GM23338 (cell line): Measurements from ENCODE around the gene ALG14. TPM values are rescaled to one million over a fixed set of nuclear protein-coding genes. Genes with fewer than 3 reads are reported as not detected.
A peak's percentile ranks its signal among the peaks of the same experiment; 100 is the strongest.

ENCODE experiments used
- ATAC-seq: fragments of 200-7000 bp; cut with Tn5 transposase; 3 replicates; pipeline ENCODE4 v1.9.1; 2020
- DNase-seq: peaks from one replicate; pipeline ENCODE4 v3.0.0-alpha.2; 2015; ENCODE audit warnings: low spot score
- H2AFZ ChIP-seq: fragments of 200-600 bp; sonication (generic); 2 replicates; pipeline ENCODE4 v1.8.0; 2016; ENCODE audit warnings: antibody characterized with exemption, mild to moderate bottlenecking, moderate library complexity
- H3F3A ChIP-seq: fragments of 200-600 bp; sonication (generic); replicated peaks from 2 replicates; pipeline ENCODE4 v1.8.0; 2017; ENCODE audit warnings: antibody characterized with exemption, mixed run types, low read depth
- H3K27ac ChIP-seq: fragments of 200-600 bp; sonication (generic); 2 replicates; pipeline ENCODE4 v1.6.1; 2016; ENCODE audit warnings: low read depth
- H3K27me3 ChIP-seq: fragments of 200-600 bp; sonication (generic); 2 replicates; pipeline ENCODE4 v1.8.0; 2016; ENCODE audit warnings: mild to moderate bottlenecking, mixed run types, moderate library complexity; ENCODE audit not compliant: insufficient read depth
- H3K36me3 ChIP-seq: fragments of 200-600 bp; sonication (generic); 2 replicates; pipeline ENCODE4 v1.8.0; 2016; ENCODE audit warnings: mild to moderate bottlenecking; ENCODE audit not compliant: insufficient read depth
- H3K4me1 ChIP-seq: fragments of 200-600 bp; sonication (generic); 2 replicates; pipeline ENCODE4 v1.8.0; 2016; ENCODE audit warnings: mild to moderate bottlenecking, moderate library complexity; ENCODE audit not compliant: insufficient read depth
- H3K4me2 ChIP-seq: fragments of 200-600 bp; sonication (generic); 2 replicates; pipeline ENCODE4 v1.7.1; 2017; ENCODE audit warnings: mixed run types
- H3K4me3 ChIP-seq: fragments of 200-600 bp; sonication (generic); 2 replicates; pipeline ENCODE4 v1.6.1; 2016; ENCODE audit warnings: mixed run types
- H3K79me2 ChIP-seq: fragments of 200-600 bp; sonication (generic); replicated peaks from 2 replicates; pipeline ENCODE4 v1.8.0; 2017; ENCODE audit warnings: mild to moderate bottlenecking; ENCODE audit not compliant: insufficient read depth
- H3K9me2 ChIP-seq: fragments of 200-600 bp; sonication (generic); 2 replicates; pipeline ENCODE4 v1.8.0; 2017; ENCODE audit not compliant: insufficient read depth
- H4K20me1 ChIP-seq: fragments of 200-600 bp; sonication (generic); replicated peaks from 2 replicates; pipeline ENCODE4 v1.8.0; 2017; ENCODE audit warnings: mild to moderate bottlenecking; ENCODE audit not compliant: insufficient read depth
- H3K27ac Mint-ChIP-seq: 2 replicates; pipeline ENCODE4 v1.8.0; 2020; ENCODE audit warnings: inconsistent platforms, mild to moderate bottlenecking, moderate library complexity, mixed read lengths
- H3K27me3 Mint-ChIP-seq: 3 replicates; pipeline ENCODE4 v1.8.0; 2022; ENCODE audit warnings: low read depth, mild to moderate bottlenecking, moderate library complexity, mixed read lengths, inconsistent platforms; ENCODE audit not compliant: insufficient read depth, poor library complexity
- H3K36me3 Mint-ChIP-seq: 3 replicates; pipeline ENCODE4 v1.8.0; 2021; ENCODE audit warnings: low read depth, mild to moderate bottlenecking, inconsistent platforms, moderate library complexity, mixed read lengths
- H3K4me1 Mint-ChIP-seq: 3 replicates; pipeline ENCODE4 v1.8.0; 2020; ENCODE audit warnings: mild to moderate bottlenecking, inconsistent platforms, mixed read lengths
- H3K4me3 Mint-ChIP-seq: 3 replicates; pipeline ENCODE4 v1.8.0; 2021; ENCODE audit warnings: moderate library complexity, mild to moderate bottlenecking, inconsistent platforms, mixed read lengths
- H3K9me3 Mint-ChIP-seq: 3 replicates; pipeline ENCODE4 v1.8.0; 2020; ENCODE audit warnings: moderate library complexity, mild to moderate bottlenecking, inconsistent platforms, mixed read lengths
- CREB1 ChIP-seq: fragments of 250-450 bp; sonication (Bioruptor Pico); IDR thresholded peaks from 2 replicates; pipeline ENCODE4 v1.5.0; 2020; ENCODE audit warnings: low read depth, mild to moderate bottlenecking, moderate library complexity
- EZH2 ChIP-seq: fragments of 200-600 bp; sonication (generic); IDR thresholded peaks from one replicate; pipeline ENCODE4 v1.8.0; 2017; ENCODE audit warnings: antibody characterized with exemption, mild to moderate bottlenecking, low read depth; ENCODE audit not compliant: unreplicated experiment
- EZH2phosphoT487 ChIP-seq: fragments of 200-600 bp; sonication (generic); IDR thresholded peaks from one replicate; pipeline ENCODE4 v1.8.1; 2018; ENCODE audit warnings: antibody characterized with exemption; ENCODE audit not compliant: unreplicated experiment
- JUNB ChIP-seq: IDR thresholded peaks from one replicate; pipeline ENCODE4 v1.6.1; 2016; ENCODE audit warnings: antibody characterized with exemption; ENCODE audit not compliant: unreplicated experiment
- NANOG ChIP-seq: IDR thresholded peaks from 2 replicates; pipeline ENCODE4 v1.6.1; 2016; ENCODE audit warnings: antibody characterized with exemption, borderline replicate concordance
- POLR2AphosphoS5 ChIP-seq: IDR thresholded peaks from 2 replicates; pipeline ENCODE4 v1.6.1; 2016; ENCODE audit warnings: antibody characterized with exemption, low read depth
- STAT1 ChIP-seq: IDR thresholded peaks from one replicate; pipeline ENCODE4 v1.6.1; 2016; ENCODE audit warnings: antibody characterized with exemption; ENCODE audit not compliant: unreplicated experiment
- ZNF114 ChIP-seq: fragments of 250-450 bp; sonication (Bioruptor Pico); IDR thresholded peaks from 2 replicates; pipeline ENCODE4 v1.5.0; 2020; ENCODE audit warnings: mild to moderate bottlenecking, moderate library complexity
- ZNF331 ChIP-seq: fragments of 250-450 bp; sonication (Bioruptor Pico); IDR thresholded peaks from 2 replicates; pipeline ENCODE4 v1.5.0; 2020; ENCODE audit warnings: low read depth, mild to moderate bottlenecking, moderate library complexity
- polyA plus RNA-seq: library from polyadenylated mRNA; unstranded; fragments of >200 nt; fragmentation: Nextera tagmentation; extraction: Ambion mirVana; gene quantifications from 2 replicates; pipeline ENCODE4 v1.2.1, GENCODE V29; 2016
- total RNA-seq: library from RNA; depleted of rRNA; stranded (reverse); fragments of >200 nt; shearing (Covaris generic); gene quantifications from 2 replicates; pipeline ENCODE4 v1.2.3, GENCODE V29; 2014
- TF ChIP-seq, protein P1 (sequence below): IDR thresholded peaks from one replicate; pipeline ENCODE4 v1.6.1; 2018; ENCODE audit warnings: antibody characterized with exemption; ENCODE audit not compliant: unreplicated experiment
- TF ChIP-seq, protein P2 (sequence below): IDR thresholded peaks from 2 replicates; pipeline ENCODE4 v1.6.1; 2016; ENCODE audit warnings: antibody characterized with exemption
- TF ChIP-seq, protein P3 (sequence below), 2 experiments: fragments of 200-600 bp in 1 of 2; sonication (generic) in 1 of 2; conservative IDR thresholded peaks; 2 replicates each; pipeline versions ENCODE4 v1.5.1 to v1.6.1; 2016 to 2017; ENCODE audit warnings: antibody characterized with exemption in 2 of 2, low read depth in 2 of 2, mild to moderate bottlenecking in 2 of 2, moderate library complexity in 1 of 2
- TF ChIP-seq, protein P4 (sequence below): fragments of 250-450 bp; sonication (Bioruptor Pico); IDR thresholded peaks from 2 replicates; pipeline ENCODE4 v1.5.0; 2020; ENCODE audit warnings: mild to moderate bottlenecking, moderate library complexity

ALG14 gene
- total and polyA plus RNA-seq, 2 experiments from 2014 or later, result 0.42 to 2.8 TPM

DNA sequence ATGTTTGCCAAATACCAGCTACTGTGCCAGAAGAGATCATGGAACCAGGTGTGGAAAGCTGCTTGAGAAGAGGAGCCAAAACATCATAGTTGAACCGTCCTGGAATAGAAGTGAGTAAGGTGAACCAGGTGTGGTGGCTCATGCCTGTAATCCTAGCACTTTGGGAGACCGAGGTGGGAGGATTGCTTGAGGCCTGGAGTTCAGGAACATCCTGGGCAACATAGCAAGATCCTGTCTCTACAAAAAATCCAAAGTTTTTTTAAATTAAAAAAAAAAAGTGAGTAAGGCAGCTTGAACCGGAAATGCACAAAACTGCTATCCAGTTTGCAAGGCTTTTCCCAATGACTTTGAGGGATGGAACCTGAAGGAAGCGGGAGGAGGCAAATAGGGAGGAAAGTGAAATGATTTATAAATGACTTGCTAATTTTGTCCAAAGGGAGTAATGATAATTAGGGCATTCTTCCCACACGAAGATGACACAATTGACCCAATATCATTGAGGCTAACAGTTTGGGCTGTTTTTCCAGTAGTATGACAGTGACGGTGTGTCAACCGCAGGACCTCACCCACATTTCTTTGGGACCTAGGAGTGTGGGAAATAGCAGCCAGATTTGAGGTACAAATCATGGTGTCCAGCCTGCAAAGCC is 144.3 kb downstream of the ALG14 start:
- no peak for TF ChIP-seq STAT1
- TF ChIP-seq, protein P1, sequence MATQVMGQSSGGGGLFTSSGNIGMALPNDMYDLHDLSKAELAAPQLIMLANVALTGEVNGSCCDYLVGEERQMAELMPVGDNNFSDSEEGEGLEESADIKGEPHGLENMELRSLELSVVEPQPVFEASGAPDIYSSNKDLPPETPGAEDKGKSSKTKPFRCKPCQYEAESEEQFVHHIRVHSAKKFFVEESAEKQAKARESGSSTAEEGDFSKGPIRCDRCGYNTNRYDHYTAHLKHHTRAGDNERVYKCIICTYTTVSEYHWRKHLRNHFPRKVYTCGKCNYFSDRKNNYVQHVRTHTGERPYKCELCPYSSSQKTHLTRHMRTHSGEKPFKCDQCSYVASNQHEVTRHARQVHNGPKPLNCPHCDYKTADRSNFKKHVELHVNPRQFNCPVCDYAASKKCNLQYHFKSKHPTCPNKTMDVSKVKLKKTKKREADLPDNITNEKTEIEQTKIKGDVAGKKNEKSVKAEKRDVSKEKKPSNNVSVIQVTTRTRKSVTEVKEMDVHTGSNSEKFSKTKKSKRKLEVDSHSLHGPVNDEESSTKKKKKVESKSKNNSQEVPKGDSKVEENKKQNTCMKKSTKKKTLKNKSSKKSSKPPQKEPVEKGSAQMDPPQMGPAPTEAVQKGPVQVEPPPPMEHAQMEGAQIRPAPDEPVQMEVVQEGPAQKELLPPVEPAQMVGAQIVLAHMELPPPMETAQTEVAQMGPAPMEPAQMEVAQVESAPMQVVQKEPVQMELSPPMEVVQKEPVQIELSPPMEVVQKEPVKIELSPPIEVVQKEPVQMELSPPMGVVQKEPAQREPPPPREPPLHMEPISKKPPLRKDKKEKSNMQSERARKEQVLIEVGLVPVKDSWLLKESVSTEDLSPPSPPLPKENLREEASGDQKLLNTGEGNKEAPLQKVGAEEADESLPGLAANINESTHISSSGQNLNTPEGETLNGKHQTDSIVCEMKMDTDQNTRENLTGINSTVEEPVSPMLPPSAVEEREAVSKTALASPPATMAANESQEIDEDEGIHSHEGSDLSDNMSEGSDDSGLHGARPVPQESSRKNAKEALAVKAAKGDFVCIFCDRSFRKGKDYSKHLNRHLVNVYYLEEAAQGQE, result no peak
- TF ChIP-seq, protein P2, sequence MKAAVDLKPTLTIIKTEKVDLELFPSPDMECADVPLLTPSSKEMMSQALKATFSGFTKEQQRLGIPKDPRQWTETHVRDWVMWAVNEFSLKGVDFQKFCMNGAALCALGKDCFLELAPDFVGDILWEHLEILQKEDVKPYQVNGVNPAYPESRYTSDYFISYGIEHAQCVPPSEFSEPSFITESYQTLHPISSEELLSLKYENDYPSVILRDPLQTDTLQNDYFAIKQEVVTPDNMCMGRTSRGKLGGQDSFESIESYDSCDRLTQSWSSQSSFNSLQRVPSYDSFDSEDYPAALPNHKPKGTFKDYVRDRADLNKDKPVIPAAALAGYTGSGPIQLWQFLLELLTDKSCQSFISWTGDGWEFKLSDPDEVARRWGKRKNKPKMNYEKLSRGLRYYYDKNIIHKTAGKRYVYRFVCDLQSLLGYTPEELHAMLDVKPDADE, result no peak
- TF ChIP-seq, protein P3, sequence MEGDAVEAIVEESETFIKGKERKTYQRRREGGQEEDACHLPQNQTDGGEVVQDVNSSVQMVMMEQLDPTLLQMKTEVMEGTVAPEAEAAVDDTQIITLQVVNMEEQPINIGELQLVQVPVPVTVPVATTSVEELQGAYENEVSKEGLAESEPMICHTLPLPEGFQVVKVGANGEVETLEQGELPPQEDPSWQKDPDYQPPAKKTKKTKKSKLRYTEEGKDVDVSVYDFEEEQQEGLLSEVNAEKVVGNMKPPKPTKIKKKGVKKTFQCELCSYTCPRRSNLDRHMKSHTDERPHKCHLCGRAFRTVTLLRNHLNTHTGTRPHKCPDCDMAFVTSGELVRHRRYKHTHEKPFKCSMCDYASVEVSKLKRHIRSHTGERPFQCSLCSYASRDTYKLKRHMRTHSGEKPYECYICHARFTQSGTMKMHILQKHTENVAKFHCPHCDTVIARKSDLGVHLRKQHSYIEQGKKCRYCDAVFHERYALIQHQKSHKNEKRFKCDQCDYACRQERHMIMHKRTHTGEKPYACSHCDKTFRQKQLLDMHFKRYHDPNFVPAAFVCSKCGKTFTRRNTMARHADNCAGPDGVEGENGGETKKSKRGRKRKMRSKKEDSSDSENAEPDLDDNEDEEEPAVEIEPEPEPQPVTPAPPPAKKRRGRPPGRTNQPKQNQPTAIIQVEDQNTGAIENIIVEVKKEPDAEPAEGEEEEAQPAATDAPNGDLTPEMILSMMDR (conservative IDR thresholded peaks at IDR 0.05; ENCODE audit: low read depth in 2 of 2), result no peak
- TF ChIP-seq ZNF114 (CRISPR knock-in tag), result no peak
- TF ChIP-seq EZH2phosphoT487, result no peak
- TF ChIP-seq ZNF331 (CRISPR knock-in tag), result no peak
- no peak for TF ChIP-seq NANOG
- TF ChIP-seq CREB1 (CRISPR knock-in tag), result no peak
- no peak for TF ChIP-seq JUNB
- TF ChIP-seq POLR2AphosphoS5, result no peak
- TF ChIP-seq, protein P4, sequence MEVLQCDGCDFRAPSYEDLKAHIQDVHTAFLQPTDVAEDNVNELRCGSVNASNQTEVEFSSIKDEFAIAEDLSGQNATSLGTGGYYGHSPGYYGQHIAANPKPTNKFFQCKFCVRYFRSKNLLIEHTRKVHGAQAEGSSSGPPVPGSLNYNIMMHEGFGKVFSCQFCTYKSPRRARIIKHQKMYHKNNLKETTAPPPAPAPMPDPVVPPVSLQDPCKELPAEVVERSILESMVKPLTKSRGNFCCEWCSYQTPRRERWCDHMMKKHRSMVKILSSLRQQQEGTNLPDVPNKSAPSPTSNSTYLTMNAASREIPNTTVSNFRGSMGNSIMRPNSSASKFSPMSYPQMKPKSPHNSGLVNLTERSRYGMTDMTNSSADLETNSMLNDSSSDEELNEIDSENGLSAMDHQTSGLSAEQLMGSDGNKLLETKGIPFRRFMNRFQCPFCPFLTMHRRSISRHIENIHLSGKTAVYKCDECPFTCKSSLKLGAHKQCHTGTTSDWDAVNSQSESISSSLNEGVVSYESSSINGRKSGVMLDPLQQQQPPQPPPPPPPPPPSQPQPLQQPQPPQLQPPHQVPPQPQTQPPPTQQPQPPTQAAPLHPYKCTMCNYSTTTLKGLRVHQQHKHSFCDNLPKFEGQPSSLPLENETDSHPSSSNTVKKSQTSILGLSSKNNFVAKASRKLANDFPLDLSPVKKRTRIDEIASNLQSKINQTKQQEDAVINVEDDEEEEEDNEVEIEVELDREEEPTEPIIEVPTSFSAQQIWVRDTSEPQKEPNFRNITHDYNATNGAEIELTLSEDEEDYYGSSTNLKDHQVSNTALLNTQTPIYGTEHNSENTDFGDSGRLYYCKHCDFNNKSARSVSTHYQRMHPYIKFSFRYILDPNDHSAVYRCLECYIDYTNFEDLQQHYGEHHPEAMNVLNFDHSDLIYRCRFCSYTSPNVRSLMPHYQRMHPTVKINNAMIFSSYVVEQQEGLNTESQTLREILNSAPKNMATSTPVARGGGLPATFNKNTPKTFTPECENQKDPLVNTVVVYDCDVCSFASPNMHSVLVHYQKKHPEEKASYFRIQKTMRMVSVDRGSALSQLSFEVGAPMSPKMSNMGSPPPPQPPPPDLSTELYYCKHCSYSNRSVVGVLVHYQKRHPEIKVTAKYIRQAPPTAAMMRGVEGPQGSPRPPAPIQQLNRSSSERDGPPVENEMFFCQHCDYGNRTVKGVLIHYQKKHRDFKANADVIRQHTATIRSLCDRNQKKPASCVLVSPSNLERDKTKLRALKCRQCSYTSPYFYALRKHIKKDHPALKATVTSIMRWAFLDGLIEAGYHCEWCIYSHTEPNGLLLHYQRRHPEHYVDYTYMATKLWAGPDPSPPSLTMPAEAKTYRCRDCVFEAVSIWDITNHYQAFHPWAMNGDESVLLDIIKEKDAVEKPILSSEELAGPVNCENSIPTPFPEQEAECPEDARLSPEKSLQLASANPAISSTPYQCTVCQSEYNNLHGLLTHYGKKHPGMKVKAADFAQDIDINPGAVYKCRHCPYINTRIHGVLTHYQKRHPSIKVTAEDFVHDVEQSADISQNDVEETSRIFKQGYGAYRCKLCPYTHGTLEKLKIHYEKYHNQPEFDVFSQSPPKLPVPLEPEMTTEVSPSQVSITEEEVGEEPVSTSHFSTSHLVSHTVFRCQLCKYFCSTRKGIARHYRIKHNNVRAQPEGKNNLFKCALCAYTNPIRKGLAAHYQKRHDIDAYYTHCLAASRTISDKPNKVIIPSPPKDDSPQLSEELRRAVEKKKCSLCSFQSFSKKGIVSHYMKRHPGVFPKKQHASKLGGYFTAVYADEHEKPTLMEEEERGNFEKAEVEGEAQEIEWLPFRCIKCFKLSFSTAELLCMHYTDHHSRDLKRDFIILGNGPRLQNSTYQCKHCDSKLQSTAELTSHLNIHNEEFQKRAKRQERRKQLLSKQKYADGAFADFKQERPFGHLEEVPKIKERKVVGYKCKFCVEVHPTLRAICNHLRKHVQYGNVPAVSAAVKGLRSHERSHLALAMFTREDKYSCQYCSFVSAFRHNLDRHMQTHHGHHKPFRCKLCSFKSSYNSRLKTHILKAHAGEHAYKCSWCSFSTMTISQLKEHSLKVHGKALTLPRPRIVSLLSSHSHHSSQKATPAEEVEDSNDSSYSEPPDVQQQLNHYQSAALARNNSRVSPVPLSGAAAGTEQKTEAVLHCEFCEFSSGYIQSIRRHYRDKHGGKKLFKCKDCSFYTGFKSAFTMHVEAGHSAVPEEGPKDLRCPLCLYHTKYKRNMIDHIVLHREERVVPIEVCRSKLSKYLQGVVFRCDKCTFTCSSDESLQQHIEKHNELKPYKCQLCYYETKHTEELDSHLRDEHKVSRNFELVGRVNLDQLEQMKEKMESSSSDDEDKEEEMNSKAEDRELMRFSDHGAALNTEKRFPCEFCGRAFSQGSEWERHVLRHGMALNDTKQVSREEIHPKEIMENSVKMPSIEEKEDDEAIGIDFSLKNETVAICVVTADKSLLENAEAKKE, result no peak
- no peak for TF ChIP-seq EZH2
- Histone ChIP-seq H3K27me3 (no peaks in the 10 kb centered on the region), H3K4me2 (peak overlapping the region; percentile 85), H3K27ac (peak overlapping the region; percentile 97), H3F3A (peaks cover 12% of the 10 kb centered on the region), H3K9me2 (peaks cover 6% of the 10 kb centered on the region; the same call in 1 of the 2 replicates), H3K36me3 (no peaks in the 10 kb centered on the region), H2AFZ (0 out of 2 replicates have a peak overlapping the region, but pooled peaks have one; percentile 29), H3K4me3 (peak overlapping the region; percentile 92), H4K20me1 (peaks cover 19% of the 10 kb centered on the region), H3K4me1 (peaks cover 41% of the 10 kb centered on the region), H3K79me2 (peaks cover 56% of the 10 kb centered on the region)
- peak overlapping the region; percentile 98 for H3K27ac Mint-ChIP-seq
- peaks cover 4% of the 10 kb centered on the region; the same call in 2 of the 3 replicates for H3K9me3 Mint-ChIP-seq
- no peak for DNase-seq
- H3K4me1 Mint-ChIP-seq, result peaks cover 50% of the 10 kb centered on the region
- peaks cover 20% of the 10 kb centered on the region for H3K36me3 Mint-ChIP-seq
- peaks cover 20% of the 10 kb centered on the region for H3K27me3 Mint-ChIP-seq
- ATAC-seq, result no peak
- peak overlapping the region; percentile 89 for H3K4me3 Mint-ChIP-seq
